Endothelial cell of umbilical vein (primary cell): Measurements from ENCODE around the gene PBXIP1.

Source experiments
- EZH2 ChIP-seq: IDR thresholded peaks from 2 replicates; pipeline ENCODE4 v1.6.1; 2012; ENCODE audit warnings: borderline replicate concordance, low read depth, mild to moderate bottlenecking, moderate library complexity, low read length, inconsistent platforms; ENCODE audit not compliant: severe bottlenecking
- FOS ChIP-seq: IDR thresholded peaks from 2 replicates; pipeline ENCODE4 v1.6.1; 2011; ENCODE audit warnings: mild to moderate bottlenecking, low read length, moderate library complexity, borderline replicate concordance; ENCODE audit not compliant: insufficient read depth
- GATA2 ChIP-seq: IDR thresholded peaks from 2 replicates; pipeline ENCODE4 v1.7.0; 2011; ENCODE audit warnings: low read depth, mild to moderate bottlenecking, moderate library complexity, mixed read lengths, low read length; ENCODE audit not compliant: insufficient read length, insufficient read depth
- JUN ChIP-seq: IDR thresholded peaks from 2 replicates; pipeline ENCODE4 v1.6.1; 2011; ENCODE audit warnings: borderline replicate concordance, low read depth; ENCODE audit not compliant: insufficient read length, insufficient read depth
- MAX ChIP-seq: IDR thresholded peaks from 2 replicates; pipeline ENCODE4 v1.6.1; 2011; ENCODE audit not compliant: insufficient read depth, insufficient read length
- MYC ChIP-seq: IDR thresholded peaks from one replicate; pipeline ENCODE4 v1.6.1; 2011; ENCODE audit warnings: mild to moderate bottlenecking, low read depth, low read length
- POLR2A ChIP-seq: IDR thresholded peaks from 2 replicates; pipeline ENCODE4 v1.6.1; 2012; ENCODE audit warnings: low read depth, mild to moderate bottlenecking, control low read depth, low read length
- POLR2AphosphoS5 ChIP-seq: IDR thresholded peaks from 2 replicates; pipeline ENCODE4 v1.6.1; 2012; ENCODE audit warnings: low read depth, mild to moderate bottlenecking, control low read depth, low read length, moderate library complexity; ENCODE audit not compliant: insufficient read depth
- TF ChIP-seq, protein P1 (sequence below), 2 donors: IDR thresholded peaks; 1 replicate in 1 of 2; 2 replicates in 1 of 2; pipeline ENCODE4 v1.5.1; 2011; ENCODE audit warnings: low read length in 2 of 2, mild to moderate bottlenecking in 2 of 2, moderate library complexity in 2 of 2, control low read depth in 1 of 2, inconsistent platforms in 1 of 2, low read depth in 1 of 2; ENCODE audit not compliant: insufficient read depth in 1 of 2; ENCODE audit errors: extremely low read depth in 1 of 2

DNA sequence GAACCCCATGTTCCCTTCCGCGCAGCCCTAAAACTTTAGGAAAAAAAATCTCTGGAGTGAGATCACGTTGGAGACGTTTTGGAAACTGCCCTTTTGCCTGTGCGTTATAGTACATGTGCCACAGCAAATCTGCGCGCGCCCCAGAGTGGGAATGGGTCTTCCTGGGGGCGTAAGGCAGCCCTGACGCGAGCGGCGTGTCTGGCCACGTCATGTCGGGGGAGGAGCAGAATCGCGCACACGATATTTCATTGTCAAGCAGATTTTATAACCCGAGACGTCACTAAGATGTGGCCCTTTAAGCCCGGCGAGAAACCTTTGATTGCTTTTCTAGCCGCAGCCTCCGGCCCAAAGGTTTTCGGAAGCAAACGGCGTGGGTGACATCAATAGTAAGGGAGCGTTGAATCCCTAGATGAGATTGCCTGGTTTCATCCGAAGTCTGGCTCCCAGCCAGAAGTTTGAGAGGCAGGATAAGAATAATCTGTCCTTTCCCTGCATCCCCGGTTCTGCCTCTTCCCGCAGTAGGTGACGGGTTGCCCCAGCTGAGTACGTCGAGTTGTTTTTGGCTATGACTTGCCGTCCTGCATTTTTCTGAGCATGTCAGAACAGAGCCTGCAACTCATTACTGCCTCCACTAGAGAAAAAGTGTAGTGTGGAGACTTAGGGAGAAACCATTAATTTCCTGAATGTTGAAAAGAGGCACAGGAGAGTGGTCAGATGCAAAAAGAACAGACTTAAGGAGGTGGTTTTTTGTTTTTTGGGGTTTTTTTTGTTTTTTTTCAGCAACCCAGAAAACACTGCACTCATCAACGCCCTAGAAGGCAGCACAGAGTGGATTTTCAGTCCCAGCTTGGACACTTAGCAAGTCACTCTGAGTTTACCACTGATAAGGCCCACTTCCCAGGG is 18.6 kb downstream of the PBXIP1 start:
- TF ChIP-seq MAX (no peak), POLR2AphosphoS5 (no peak), POLR2A (peak; percentile 86), FOS (no peak), MYC (peak; percentile 39), EZH2 (no peak), JUN (peak; percentile 11), GATA2 (no peak)
- TF ChIP-seq, protein P1, sequence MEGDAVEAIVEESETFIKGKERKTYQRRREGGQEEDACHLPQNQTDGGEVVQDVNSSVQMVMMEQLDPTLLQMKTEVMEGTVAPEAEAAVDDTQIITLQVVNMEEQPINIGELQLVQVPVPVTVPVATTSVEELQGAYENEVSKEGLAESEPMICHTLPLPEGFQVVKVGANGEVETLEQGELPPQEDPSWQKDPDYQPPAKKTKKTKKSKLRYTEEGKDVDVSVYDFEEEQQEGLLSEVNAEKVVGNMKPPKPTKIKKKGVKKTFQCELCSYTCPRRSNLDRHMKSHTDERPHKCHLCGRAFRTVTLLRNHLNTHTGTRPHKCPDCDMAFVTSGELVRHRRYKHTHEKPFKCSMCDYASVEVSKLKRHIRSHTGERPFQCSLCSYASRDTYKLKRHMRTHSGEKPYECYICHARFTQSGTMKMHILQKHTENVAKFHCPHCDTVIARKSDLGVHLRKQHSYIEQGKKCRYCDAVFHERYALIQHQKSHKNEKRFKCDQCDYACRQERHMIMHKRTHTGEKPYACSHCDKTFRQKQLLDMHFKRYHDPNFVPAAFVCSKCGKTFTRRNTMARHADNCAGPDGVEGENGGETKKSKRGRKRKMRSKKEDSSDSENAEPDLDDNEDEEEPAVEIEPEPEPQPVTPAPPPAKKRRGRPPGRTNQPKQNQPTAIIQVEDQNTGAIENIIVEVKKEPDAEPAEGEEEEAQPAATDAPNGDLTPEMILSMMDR (IDR thresholded peaks at IDR 0.05; ENCODE audit: extremely low read depth in 1 of 2, insufficient read depth in 1 of 2, low read depth in 1 of 2, low read length in 2 of 2), result peak in 1 of 2 donors; percentile 10
